HepG2 (cell line): ENCODE measurements around the gene SPTB.

Experiments used
- ELK4 ChIP-seq: sonication (generic); formaldehyde crosslinking; IDR thresholded peaks from 2 replicates; pipeline ENCODE4 v1.9.0; 2021; ENCODE audit warnings: missing genetic modification reagents, borderline replicate concordance
- REST ChIP-seq, 2 experiments: IDR thresholded peaks; 2 replicates each; pipeline ENCODE4 v1.6.1; 2011 to 2012; ENCODE audit warnings: low read length in 2 of 2, borderline replicate concordance in 1 of 2, low read depth in 1 of 2, mild to moderate bottlenecking in 1 of 2, moderate library complexity in 1 of 2
- ZBTB40 ChIP-seq, 2 experiments: fragments of 450-650 bp in 1 of 2; sonication (generic) in 1 of 2; formaldehyde crosslinking in 1 of 2; IDR thresholded peaks; 2 replicates each; pipeline versions ENCODE4 v1.6.1 to v1.8.0; 2016 to 2022; ENCODE audit warnings: antibody characterized with exemption in 1 of 2, mild to moderate bottlenecking in 1 of 2, missing genetic modification reagents in 1 of 2
- ZFP36 ChIP-seq: fragments of 150-350 bp; IDR thresholded peaks from 2 replicates; pipeline ENCODE4 v1.6.1; 2018; ENCODE audit warnings: borderline replicate concordance, low read length, low read depth; ENCODE audit not compliant: partially characterized antibody
- ZNF512 ChIP-seq: sonication (generic); formaldehyde crosslinking; IDR thresholded peaks from 2 replicates; pipeline ENCODE4 v1.4.0; 2020; ENCODE audit warnings: mild to moderate bottlenecking, missing genetic modification reagents

GRCh38 chr14:64733899-64734298 is 145.8 kb downstream of the SPTB start:
- TF ChIP-seq ZFP36 (no peak), REST (IDR thresholded peaks at IDR 0.05; ENCODE audit: borderline replicate concordance in 1 of 2, low read depth in 1 of 2, low read length in 2 of 2) (no peak), ZNF512 (CRISPR knock-in tag) (no peak), ELK4 (CRISPR knock-in tag) (no peak), ZBTB40 (IDR thresholded peaks at IDR 0.05) (no peak), ZBTB40 (CRISPR knock-in tag; IDR thresholded peaks at IDR 0.05) (no peak)
